NCI-H1105 treated with DMSO at 0.1 percent for 48 hours (cell line): Measurements from ENCODE around the gene CES4A.
A peak's percentile ranks its signal among the peaks of the same experiment; 100 is the strongest.
"Not testable (repeated sequence)": the region's sequence is repeated elsewhere in the genome, so short reads cannot be mapped to it uniquely, and the experiment has no call there.

Experiments
- DNase-seq: peaks from one replicate; lab custom pipeline; 2025; lab: John Stamatoyannopoulos, UW

Gene CES4A

GRCh38 chr16:66988197-66988788 is at the start of gene CES4A:
TSS of gene CES4A (plus strand) at chr16:66988589. CDS start at chr16:66988773, 184 bp downstream.
- no peak for DNase-seq

- DNase-seq, result no peak
Measured at GRCh38 chr16:66939366-66939765, 49.0 kb upstream of the CES4A start.

- DNase-seq, result no peak
Measured at GRCh38 chr16:66940236-66940635, 48.2 kb upstream of the CES4A start.

GRCh38 chr16:66942981-66943380 is 45.4 kb upstream of the CES4A start:
- no peak for DNase-seq

- DNase-seq, result no peak
Measured at GRCh38 chr16:66943426-66944053, 44.8 kb upstream of the CES4A start.

- no peak for DNase-seq
Measured at GRCh38 chr16:66944054-66944441, 44.3 kb upstream of the CES4A start.

- not testable (repeated sequence) for DNase-seq
Measured at GRCh38 chr16:66944971-66945370, 43.4 kb upstream of the CES4A start.

- no peak for DNase-seq
Measured at GRCh38 chr16:66945939-66946338, 42.5 kb upstream of the CES4A start.

GRCh38 chr16:66946541-66946940 is 41.8 kb upstream of the CES4A start:
- no peak for DNase-seq

GRCh38 chr16:66946974-66947301 is 41.5 kb upstream of the CES4A start:
- no peak for DNase-seq

GRCh38 chr16:66947302-66948065 is 40.9 kb upstream of the CES4A start:
- peak; percentile 64 for DNase-seq

- DNase-seq, result no peak
Measured at GRCh38 chr16:66948134-66948836, 40.1 kb upstream of the CES4A start.

GRCh38 chr16:66948837-66949225 is 39.6 kb upstream of the CES4A start:
- no peak for DNase-seq

GRCh38 chr16:66949472-66949871 is 38.9 kb upstream of the CES4A start:
- no peak for DNase-seq

GRCh38 chr16:66950437-66950836 is 38.0 kb upstream of the CES4A start:
- no peak for DNase-seq

GRCh38 chr16:66950971-66951790 is 37.2 kb upstream of the CES4A start:
- no peak for DNase-seq

GRCh38 chr16:66952430-66953110 is 35.8 kb upstream of the CES4A start:
- DNase-seq, result no peak

GRCh38 chr16:66953462-66954096 is 34.8 kb upstream of the CES4A start:
- DNase-seq, result no peak

GRCh38 chr16:66954097-66954659 is 34.2 kb upstream of the CES4A start:
- DNase-seq, result peak; percentile 42

- not testable (repeated sequence) for DNase-seq
Measured at GRCh38 chr16:66955363-66956153, 32.8 kb upstream of the CES4A start.
